Measurements from ENCODE around the gene PHEX. TPM values are rescaled to one million over a fixed set of nuclear protein-coding genes. Genes with fewer than 3 reads are reported as not detected.

Gene PHEX
- polyA plus RNA-seq (0.34 and 0.59 TPM in 2 replicates), polyA minus RNA-seq (2.9 and 3.1 TPM in 2 replicates)

DNA sequence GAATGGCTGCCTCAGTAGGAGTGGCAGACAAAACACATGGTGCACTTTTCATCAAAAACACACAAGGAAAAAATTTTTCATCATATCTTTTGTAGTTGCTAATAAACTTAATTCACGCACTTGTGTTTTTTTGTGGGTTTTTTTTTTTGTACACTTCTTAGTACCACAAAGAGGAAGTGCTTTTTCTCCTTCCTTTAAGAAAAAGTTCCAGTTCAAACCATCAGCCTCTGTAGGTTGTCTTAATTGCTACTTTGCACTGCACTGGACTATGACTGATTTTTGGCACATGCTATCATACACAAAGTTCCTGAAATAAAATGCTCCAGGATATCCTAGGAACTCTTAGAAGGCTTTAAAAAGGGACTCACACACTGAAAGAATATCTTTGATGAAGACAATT lies at the start of gene PHEX:
Gene PHEX (plus strand): TSS at position 242 of the 400 bp plus-strand sequence. CDS start 681 bp downstream, outside the sequence.
- no peak within 1 kb of the TSS for H3K9ac ChIP-seq (ENCODE audit: low read length)
- no peaks in the 10 kb centered on the region for H3F3A ChIP-seq (ENCODE audit: insufficient read depth, low read length, poor library complexity, severe bottlenecking)
- no peaks in the 10 kb centered on the region for H3K79me2 ChIP-seq (replicated peaks; ENCODE audit: insufficient read depth, low read length)
- no peaks in the 10 kb centered on the region for H3K36me3 ChIP-seq (ENCODE audit: insufficient read depth, low read length)
- H2AFZ ChIP-seq (ENCODE audit: low read depth, low read length), result no peak within 1 kb of the TSS
- H4K20me1 ChIP-seq (ENCODE audit: insufficient read depth), result no peaks in the 10 kb centered on the region
- H3K4me2 ChIP-seq (ENCODE audit: low read length), result no peak within 1 kb of the TSS
- no peaks in the 10 kb centered on the region for H3K9me2 ChIP-seq (ENCODE audit: insufficient read depth, low read length)
- TF ChIP-seq CTCF (IDR thresholded peaks at IDR 0.05; ENCODE audit: poor library complexity, severe bottlenecking), result no peak
- TF ChIP-seq, protein P1, sequence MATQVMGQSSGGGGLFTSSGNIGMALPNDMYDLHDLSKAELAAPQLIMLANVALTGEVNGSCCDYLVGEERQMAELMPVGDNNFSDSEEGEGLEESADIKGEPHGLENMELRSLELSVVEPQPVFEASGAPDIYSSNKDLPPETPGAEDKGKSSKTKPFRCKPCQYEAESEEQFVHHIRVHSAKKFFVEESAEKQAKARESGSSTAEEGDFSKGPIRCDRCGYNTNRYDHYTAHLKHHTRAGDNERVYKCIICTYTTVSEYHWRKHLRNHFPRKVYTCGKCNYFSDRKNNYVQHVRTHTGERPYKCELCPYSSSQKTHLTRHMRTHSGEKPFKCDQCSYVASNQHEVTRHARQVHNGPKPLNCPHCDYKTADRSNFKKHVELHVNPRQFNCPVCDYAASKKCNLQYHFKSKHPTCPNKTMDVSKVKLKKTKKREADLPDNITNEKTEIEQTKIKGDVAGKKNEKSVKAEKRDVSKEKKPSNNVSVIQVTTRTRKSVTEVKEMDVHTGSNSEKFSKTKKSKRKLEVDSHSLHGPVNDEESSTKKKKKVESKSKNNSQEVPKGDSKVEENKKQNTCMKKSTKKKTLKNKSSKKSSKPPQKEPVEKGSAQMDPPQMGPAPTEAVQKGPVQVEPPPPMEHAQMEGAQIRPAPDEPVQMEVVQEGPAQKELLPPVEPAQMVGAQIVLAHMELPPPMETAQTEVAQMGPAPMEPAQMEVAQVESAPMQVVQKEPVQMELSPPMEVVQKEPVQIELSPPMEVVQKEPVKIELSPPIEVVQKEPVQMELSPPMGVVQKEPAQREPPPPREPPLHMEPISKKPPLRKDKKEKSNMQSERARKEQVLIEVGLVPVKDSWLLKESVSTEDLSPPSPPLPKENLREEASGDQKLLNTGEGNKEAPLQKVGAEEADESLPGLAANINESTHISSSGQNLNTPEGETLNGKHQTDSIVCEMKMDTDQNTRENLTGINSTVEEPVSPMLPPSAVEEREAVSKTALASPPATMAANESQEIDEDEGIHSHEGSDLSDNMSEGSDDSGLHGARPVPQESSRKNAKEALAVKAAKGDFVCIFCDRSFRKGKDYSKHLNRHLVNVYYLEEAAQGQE (IDR thresholded peaks at IDR 0.05; ENCODE audit: borderline replicate concordance), result no peak
- TF ChIP-seq POLR2AphosphoS5 (IDR thresholded peaks at IDR 0.05), result no peak
- TF ChIP-seq MXI1 (conservative IDR thresholded peaks at IDR 0.05; ENCODE audit: poor library complexity, severe bottlenecking), result no peak
- no peak for TF ChIP-seq TAF1 (IDR thresholded peaks at IDR 0.05; ENCODE audit: low read depth)
- TF ChIP-seq EP300 (conservative IDR thresholded peaks at IDR 0.05; ENCODE audit: poor library complexity, severe bottlenecking), result no peak
- TF ChIP-seq RAD21 (conservative IDR thresholded peaks at IDR 0.05), result no peak
- TF ChIP-seq EZH2 (IDR thresholded peaks at IDR 0.05; ENCODE audit: borderline replicate concordance, insufficient read depth, low read length, poor library complexity, severe bottlenecking), result no peak
- TF ChIP-seq SMC3 (conservative IDR thresholded peaks at IDR 0.05; ENCODE audit: poor library complexity), result no peak
- no peak within 1 kb of the TSS for H3K4me3 ChIP-seq (ENCODE audit: low read length)
- no peaks in the 10 kb centered on the region for H3K9me3 ChIP-seq (ENCODE audit: low read length)
- no peak within 1 kb of the TSS for H3K27ac ChIP-seq (ENCODE audit: low read length)
- no peaks in the 10 kb centered on the region for H3K27me3 ChIP-seq (ENCODE audit: insufficient read depth, low read depth, low read length)

DNA sequence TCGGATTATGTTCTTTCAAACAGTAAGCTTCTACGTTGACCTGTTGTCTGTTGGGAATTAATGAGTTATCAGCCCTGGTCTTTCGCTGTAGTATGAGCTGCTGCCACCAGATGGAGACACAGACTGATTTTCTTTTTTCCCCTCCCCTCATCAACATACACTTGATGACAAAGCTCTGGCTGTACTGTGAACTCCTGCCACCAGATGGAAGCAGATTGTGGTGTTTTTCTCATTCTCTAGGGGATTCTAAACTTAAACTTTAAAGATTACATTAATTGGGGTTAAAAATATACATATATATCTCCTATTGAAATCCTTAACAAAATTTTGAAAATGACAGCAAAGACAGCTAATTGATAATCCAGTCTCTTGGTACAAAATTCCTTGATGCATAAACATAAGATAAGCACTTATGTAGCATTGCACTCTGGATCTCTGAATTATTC lies 46.8 kb upstream of the PHEX start:
- Histone ChIP-seq H3K4me3 (ENCODE audit: low read length) (no peak overlapping the region), H2AFZ (ENCODE audit: low read depth, low read length) (no peak overlapping the region), H3K27ac (ENCODE audit: low read length) (no peak overlapping the region), H3K36me3 (ENCODE audit: insufficient read depth, low read length) (no peaks in the 10 kb centered on the region), H4K20me1 (ENCODE audit: insufficient read depth) (no peaks in the 10 kb centered on the region), H3K79me2 (replicated peaks; ENCODE audit: insufficient read depth, low read length) (no peaks in the 10 kb centered on the region), H3K9me3 (ENCODE audit: low read length) (no peaks in the 10 kb centered on the region), H3K27me3 (ENCODE audit: insufficient read depth, low read depth, low read length) (no peaks in the 10 kb centered on the region), H3K9ac (ENCODE audit: low read length) (no peak overlapping the region), H3K4me2 (ENCODE audit: low read length) (no peak overlapping the region), H3K9me2 (ENCODE audit: insufficient read depth, low read length) (no peaks in the 10 kb centered on the region), H3F3A (ENCODE audit: insufficient read depth, low read length, poor library complexity, severe bottlenecking) (no peaks in the 10 kb centered on the region)
- TF ChIP-seq EZH2 (IDR thresholded peaks at IDR 0.05; ENCODE audit: borderline replicate concordance, insufficient read depth, low read length, poor library complexity, severe bottlenecking) (no peak), CTCF (IDR thresholded peaks at IDR 0.05; ENCODE audit: poor library complexity, severe bottlenecking) (peak; percentile 96), RAD21 (conservative IDR thresholded peaks at IDR 0.05) (peak; percentile 93), POLR2AphosphoS5 (IDR thresholded peaks at IDR 0.05) (no peak), SMC3 (conservative IDR thresholded peaks at IDR 0.05; ENCODE audit: poor library complexity) (peak; percentile 97), TAF1 (IDR thresholded peaks at IDR 0.05; ENCODE audit: low read depth) (no peak), EP300 (conservative IDR thresholded peaks at IDR 0.05; ENCODE audit: poor library complexity, severe bottlenecking) (no peak), MXI1 (conservative IDR thresholded peaks at IDR 0.05; ENCODE audit: poor library complexity, severe bottlenecking) (no peak)
- TF ChIP-seq, protein P1 (IDR thresholded peaks at IDR 0.05; ENCODE audit: borderline replicate concordance), result no peak
